Measurements from ENCODE around the gene PRKCE.

Gene PRKCE

DNA sequence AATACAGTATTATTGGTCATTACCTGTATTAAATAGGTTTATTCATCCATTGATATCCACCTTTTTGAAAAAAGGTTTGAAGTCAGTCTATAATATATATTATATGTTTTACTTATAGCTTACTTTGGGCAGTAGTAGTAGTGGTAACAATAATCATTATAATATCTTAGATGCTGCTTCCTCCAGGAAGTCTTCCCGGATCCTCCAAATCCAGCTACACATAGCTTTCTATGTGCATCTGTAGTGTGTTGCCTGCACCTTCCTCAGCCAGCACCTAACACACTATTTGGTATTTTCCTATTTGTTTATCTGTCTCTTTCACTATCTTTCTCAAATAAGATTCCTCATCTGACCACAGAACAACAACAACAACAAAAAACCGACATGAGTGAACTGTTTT, 81.0 kb downstream of the PRKCE start:
- DNase-seq: no peak

DNA sequence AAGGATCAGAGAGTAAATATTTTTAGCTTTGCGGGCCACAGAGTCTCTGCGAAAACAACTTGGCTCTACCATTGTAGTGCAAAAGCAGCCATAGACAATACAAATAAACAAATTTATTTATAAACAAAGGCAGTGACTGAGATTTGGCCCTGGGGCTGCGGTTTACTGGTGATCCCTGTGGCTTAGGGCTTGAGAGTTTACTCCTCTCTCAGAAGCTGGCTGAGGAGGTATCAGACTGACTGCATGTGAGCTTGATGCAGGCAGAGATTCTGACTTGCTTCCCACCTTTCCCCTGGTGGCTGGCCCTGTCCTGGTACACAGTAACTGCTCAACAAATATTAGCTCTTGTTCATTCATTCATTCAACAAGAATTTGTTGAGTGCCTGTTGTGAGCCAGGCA, 81.5 kb downstream of the PRKCE start:
- DNase-seq: no peak

DNA sequence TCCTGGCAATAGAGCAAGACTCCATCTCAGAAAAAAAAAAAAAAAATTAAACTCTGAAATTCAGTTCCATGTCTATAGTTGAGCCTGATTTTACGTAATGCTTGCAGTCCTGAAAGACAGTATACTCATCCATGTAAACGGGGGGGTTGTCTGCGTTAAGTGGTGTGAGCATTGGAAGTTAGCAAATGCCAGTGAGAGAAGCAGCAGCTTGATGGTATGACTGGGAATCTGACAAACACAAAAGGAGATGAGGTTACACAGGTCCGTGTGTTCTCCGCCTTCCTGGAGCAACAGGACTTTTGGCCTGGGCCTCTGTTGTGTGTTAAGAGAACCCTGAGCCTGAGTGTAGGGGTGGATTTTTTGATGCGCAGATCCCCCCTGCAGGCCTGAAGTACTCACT, 82.9 kb downstream of the PRKCE start:
- no peak for DNase-seq

DNA sequence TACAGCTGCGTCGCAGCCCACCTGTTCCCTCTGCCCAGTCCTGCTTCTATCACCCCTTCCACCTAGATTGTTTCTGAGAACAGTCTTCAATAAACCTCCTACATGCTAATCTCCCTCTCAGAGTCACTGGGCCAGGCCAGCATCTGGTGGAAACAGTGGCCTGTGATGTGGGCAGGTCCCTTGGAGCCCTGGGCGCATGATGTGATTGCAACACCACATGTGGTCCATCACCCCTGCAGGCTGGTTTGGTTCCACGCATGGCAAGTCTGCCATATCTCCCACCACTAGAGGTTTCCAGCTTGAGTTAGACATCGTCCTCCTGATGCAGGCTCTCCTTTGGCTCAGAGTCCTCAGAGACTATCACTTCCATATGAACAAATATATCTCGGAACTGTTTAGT, 83.5 kb downstream of the PRKCE start:
- DNase-seq: no peak

DNA sequence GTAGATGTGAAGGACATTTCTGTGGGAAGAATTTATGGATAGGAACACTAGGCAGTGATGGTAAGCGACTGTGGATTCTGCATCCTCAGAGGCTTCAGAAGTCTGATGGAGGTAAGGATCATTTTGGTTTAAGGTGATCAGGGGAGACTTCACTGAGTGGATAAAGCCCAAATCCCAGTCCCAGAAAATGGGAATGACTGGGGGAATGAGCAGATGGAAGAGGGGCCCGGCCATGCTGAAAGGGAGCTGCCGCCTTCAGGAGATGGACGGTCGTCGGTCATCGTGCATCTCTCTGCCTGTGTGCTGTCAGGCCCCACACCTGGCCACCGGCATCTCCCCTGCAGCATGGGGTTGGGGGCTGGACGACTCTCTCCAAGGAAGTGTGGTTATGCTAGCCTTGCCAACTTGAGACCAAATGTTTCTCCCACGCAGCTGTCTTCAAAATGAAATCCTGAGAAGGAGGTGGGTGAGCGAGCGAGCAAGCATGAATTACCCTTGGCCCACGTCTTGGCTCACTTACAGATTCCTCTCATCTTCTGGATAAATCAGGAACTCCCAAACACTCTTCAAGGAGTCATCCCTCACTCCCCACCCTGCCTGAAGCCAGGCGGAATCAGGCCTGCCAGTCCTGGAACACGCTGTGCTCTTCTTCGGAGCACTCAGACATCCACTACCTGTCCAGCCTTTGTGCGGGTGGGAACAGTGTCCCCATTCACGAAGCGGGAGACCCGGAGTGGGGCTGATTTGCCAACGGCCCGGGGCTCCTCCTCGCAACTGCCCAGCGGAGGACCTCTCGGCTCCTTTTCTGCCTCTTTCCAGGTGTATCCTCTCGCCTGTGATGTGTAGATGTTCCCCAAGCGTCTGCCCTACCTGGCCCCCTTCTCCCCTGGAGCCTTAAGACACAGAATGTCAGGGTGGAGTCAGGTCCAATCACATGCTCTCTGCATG, 85.6 kb downstream of the PRKCE start:
- no peak for DNase-seq

DNA sequence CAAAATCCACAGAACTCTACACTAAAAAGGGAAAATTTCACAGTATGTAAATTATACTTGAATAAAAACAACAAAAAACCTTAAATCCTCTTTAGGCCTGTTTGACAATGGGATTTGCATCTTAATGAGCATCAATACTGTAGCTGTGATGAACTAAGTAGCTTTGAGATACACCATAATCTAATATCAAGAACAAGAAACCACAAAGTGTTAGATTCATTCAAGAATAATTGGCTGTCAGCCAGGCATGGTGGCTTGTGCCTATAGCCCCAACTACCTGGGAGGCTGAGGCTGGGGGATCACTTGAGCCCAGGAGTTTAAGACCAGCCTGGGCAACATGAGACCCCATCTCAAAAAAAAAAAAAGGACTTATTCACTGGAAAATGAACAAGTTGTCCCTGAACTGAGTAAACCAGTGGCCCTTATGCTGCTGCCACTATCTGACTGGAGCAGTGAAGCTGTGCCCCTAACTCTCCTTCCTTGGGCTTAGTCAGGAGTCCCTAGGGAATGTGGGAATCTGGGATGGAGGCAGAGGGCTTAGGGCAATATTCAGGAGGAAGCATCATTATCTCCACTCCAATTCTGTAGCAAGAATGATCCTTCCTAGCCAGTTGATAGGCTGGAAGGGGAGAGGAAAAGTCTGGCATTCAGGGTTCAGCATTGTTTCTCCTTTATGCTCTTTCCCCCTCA, 88.5 kb downstream of the PRKCE start:
- no peak for DNase-seq

DNA sequence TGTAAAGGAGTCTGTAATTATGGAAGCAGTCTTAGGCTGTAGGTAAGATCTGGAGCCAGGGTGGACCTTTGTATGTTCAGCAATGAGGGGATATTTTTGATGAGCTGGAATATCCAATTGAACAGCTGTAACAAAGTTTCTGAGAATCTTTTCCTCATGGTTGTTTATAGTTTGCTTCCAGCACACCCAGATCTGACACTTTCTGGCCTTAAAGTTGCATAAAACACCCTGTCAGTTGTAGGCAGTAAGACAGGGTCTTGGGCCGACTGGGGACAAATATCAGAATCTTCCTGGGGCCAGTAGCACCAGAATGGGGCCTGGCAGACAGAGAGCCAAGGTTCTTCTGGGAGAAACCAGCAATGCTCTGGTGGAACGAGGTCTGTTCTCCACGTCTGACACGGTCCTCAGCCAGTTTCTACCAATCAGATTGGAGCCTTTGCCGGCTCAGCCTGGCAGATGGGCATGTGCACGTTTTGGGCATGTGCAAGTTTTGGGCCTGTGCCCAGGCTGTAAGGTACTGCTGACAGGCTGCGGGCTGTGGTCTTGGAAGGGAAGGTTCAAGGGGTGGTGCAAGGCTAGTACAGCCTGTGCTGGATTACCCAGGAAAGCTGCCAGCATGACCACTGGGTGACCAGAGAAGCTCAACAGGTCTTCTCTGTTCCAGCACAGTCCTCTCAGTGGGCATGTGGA, 89.8 kb downstream of the PRKCE start:
- no peak for DNase-seq

DNA sequence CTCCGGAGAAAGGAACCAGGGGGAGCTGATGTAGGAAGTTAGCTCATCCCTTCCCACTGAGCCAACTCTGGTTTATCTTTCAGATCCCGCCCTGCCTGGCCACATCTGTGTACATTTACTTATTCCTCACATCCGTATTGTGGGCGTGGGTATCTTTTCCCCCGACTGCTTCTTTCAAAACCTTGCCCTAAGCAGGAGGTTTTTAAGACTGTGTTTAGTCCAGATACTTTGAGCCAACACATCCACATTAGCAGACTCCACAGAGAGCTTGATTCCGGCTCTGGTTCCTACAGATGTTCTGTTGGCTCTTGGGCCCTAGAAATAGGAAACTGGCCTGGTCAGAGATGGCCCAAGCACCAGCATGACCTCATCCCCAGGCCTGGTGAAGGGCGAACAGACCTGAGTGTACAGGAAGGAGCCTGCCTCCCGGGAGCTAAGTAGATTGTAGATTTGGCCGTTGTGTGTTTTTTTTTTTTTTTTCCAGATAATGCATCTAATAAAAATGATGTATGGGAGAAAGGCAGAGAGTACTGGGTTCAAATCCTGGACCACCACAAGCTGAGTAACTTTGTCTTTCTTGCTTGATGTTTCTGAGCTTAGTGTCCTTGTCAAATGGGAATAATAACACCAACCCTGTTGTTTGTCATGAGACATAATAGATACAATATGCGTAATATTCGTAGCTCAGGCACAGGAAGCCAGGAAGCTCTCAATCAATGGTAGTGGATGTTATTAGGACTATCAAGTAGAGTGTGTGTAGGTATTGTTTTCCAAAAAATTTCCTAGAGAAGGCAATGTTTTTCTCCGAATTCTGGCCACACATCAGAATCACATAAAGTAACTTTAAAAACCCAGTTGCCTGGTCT, 92.3 kb downstream of the PRKCE start:
- no peak for DNase-seq

DNA sequence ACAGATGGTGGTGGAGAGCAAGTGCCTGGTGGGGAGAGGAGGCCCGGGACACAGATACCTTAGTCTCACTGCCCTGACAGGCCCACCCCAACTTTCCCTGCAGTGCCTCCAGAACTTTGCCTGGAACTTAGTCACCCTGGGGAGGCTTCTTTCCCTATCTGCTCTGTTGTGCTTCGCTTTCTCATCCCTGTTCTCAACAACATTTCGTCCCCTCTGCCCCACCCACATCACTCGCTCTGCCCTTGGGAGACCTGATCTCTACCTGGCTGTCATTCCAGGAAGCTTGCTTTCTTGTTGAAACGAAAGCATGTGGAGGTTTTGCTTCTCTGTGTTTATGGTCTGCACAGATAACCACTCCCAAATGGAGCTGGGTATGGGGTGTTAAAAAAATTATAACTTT, 93.8 kb downstream of the PRKCE start:
- DNase-seq: no peak

DNA sequence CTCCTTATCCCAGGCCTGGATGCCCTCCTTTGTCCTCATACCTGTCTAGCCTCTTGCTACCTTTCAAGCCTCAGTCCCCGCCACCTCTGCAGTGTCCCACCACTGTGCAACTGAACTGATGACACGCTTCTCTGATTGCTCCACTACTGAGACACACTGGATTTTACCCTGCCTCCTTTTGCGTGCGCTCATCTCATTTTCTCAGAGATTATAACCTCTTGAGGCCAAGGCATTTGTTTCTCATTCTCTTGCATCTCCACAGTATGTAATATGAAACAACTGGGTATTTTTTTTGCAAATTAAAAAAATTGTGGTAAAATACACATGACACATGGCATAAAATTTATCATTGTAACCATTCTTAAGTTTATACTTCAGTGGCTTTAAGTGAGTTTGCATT, 95.4 kb downstream of the PRKCE start:
- DNase-seq: no peak

DNA sequence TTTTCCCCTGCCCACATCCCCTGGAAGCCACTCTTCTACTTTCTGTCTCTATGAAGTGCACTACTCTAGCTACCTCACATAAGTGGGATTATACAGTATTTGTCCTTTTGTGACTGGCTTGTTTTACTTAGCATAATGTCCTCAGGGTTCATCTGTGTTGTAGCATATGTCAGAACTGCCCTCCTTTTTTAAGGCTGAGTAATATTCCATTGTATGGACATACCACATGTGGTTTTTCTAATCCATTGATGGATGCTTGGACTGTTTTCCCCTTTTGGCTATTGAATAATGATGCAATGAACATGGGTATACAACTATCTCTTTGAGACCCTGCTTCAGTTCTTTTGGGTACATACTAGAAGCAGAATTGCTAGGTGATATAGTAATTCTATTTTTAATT, 95.9 kb downstream of the PRKCE start:
- DNase-seq: no peak

DNA sequence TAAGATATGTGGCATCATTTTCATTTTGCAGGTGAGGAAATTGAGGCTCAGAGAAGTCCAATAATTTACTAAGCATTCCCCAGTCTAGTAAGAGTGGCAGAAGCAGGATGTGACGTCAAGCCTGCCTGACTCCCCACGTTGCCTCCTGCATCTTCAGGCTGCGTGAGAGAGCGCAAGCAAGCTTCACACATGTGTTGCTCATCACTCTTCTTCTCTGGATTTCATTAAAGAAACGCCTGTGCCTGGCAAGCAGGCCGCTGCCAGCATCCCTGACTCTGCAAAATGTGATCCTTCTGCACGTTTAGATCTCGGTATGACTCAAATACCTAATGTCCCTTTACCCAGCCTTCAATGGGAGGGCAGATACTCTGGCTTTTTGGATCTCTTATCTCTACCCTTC, 96.8 kb downstream of the PRKCE start:
- no peak for DNase-seq

DNA sequence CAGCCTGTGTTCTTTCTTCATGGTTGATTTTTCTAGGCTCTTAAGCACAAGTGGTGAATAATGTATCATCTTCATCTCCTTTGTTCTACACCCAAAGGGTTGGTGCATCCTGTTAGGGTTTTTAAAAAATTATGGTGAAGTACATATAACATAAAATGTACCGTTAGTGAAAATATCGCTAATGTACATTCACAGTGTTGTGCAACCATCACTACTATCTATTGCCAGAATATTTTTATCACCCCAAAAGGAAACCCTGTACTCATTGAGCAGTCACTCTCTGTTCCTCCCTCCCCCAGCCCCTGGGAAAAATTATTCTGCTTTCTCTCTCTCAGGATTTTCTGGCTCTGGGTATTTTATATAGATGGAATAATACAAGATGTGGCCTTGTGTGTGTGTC, 98.5 kb downstream of the PRKCE start:
- no peak for DNase-seq

DNA sequence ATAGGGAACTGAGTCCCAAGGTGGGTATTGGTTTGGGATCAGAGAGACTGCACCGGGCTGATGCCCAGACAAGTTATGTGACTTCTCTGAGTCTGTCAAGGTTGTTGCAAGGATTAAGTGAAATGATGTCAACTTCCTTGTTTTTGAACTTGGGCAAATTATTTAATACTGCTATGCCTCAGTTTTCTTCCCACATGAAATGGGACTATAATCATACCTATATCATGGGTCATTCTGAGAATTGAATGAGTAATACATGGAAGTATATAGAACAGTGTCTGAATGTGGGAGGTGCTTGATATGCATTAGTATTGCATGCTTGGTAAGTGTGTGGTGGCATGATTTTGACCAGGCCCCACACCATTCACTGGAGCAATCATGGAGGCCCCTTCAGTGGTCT, 99.0 kb downstream of the PRKCE start:
- no peak for DNase-seq

DNA sequence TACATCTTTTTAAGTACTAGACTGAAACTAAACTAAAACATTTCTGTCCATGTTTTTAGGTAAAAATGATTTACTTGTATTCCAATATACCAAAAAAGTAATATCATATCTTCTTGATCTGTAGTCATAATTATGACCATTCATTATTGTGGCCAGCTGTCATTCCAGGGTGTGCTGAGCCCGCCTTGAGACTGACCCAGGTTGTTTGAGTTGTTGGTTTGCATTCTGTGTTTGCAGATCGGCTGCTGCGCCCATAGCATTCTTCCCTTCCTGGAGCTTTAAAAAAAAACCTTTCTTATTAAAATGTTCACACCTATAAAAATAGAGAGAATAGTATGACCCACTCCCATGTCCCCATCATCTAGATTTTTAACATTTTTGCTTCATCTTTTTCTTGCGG, 101.9 kb downstream of the PRKCE start:
- no peak for DNase-seq

DNA sequence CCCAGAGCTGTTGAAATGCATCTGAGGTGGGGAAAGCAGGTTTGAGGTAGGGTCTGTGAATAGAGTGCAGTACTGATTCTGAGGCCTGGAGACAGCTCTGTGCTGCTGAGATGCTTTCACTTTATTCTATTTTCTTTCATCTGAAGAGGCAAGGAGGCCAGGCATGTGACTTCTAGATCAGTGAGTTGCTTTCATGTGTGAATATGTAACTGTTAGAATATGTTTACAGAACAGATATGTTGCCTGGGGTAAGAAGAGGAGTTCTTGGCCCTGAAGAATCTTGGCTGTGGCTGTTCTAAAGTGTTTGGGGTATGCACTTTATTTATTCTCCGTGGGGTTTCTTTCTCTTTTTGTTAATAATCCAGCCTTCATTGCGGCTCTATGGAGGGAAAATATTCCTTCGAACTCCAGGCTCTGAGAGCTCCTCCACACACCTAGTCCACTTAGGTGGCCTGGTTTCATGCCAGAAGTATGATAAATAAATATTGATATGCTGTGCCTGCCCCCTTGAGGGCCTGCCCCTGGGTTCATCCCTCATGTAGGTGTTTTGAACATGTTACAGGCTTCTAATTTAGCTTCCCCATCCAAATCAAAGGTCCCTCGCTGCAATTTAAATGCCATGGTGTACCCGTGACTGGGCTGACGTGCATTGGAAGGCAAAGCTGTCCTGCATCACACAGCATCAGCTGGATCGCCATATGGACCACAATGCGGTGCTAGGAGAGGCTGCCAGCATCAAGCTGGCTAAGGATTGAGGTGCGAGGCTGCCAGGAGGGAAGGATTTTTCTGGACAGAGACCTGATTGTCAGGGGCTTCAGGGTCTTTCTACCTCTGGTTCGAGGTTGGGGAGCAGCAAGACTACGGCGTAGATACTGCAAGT, 102.9 kb downstream of the PRKCE start:
- DNase-seq: no peak

DNA sequence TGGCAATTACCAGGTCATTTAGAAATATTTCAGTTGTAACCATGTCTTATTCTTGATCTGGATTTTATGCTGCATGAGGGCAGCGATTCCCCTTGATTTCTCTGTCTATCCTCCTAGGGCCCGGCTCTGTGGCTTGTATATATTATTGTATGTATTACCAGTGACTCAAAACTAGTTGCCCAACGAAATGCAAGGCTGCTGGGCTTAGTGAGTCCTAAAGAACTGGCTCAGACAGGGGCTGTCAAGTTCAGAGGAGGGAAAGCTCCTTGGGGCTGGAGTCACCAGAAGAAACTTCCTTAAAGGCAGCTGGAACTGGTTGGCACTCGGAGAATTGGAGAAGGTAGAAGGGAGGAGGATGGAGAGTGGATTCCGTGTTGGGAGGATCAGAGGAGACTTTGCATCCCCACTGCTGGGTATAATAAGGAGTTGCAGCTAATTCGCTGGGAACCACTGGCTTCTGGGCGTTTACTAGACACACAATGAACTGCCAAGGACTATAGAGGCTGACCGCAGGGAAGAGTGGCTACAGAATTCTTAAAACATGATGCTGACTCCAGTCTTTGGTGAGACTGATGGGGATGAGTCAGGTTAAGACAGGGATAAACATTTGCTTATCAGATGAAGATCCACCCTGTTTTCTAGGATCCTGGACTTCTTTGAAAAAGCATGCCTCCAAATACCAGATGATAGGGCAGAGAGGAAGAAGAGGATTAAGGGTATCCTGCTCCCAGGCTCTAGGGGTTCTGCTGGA, 104.3 kb downstream of the PRKCE start:
- DNase-seq: no peak

DNA sequence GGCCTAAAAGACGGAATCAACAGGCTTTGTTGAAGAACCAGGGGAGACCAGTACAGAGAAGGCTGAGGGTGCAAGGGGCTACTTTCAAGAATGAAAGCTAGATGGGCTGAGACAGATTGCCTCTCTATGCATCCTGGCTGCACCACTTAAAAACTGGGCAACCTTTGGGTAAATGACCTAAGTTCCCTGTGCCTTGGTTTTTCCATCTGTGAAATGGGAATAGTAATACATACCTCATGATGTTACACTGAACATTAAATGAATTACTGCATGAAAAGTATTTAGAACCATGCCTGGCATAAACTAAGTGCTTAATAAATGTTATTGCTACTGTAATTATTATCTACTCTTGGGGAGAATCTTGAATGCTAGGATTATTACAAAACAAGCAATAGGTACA, 106.5 kb downstream of the PRKCE start:
- no peak for DNase-seq

DNA sequence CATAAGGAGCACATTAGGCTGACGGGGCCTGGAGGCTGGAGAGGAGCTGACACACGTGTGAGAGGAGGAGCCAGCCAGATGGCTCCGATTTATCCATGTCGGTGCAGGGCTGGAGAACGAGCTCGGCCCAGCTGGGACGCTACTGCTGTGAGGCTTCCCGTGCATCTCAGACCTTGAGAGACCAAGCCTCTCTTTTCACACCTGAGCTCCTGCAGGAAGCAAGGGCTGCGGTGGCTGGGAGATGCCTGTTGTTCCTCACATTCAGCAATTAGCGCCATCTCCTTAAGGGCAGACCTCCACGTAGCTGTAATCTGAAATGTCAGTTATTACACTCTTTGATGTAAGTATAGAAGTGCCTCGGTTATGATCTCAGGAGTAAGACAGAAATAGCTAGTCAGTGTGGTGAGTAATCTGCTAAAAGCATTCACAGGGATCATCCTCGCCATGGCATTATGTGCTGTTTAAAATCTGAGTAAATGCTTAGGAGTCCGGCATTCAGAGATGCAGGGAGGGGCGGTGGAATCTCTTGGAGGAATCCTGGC, 107.9 kb downstream of the PRKCE start:
- DNase-seq: no peak

DNA sequence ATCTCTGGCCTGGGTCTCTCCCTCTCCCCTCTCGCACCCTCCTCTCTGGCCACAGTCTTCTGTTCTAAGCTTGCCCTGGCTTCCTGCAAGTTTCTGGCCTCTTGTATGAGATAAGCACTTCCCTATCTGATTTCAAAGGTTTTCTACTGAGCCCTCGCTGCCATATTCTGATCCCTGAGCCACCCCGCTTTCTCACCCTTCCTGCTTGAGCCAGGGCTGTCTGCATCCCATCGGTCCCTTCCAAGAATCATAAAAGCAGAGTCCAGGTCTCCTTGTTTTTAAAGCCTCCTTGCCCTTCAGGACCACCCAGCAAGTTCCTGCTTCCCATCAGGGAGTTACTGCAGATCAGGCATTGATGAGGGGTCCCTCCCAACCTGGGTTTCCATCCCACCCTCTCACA, 110.2 kb downstream of the PRKCE start:
- DNase-seq: no peak

DNA sequence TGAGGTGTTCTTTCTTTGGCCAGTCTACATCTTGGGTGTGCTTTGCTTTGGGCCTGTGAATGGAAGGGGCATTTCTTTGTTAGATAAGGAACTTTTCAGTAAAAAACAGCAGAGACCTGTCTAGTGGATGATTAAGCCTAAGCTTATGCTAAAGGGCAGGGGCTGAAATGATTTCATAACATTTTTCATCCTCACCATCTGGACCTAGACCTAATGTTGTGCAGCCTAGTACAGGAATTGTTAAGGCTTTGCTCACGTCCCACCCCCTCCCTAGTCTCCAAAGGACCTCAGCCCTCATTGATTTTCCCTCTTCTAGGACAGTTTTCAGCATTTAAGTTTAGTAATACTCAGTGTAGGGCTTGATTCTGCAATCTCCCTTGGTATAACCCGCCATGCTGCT, 111.8 kb downstream of the PRKCE start:
- no peak for DNase-seq

Measured in stimulated activated CD4-positive, alpha-beta T cell treated with anti-CD3 and anti-CD28 coated beads, Interleukin-4, amount 100 ng/mL, for 4 hours (primary cell).